Parathyroid adenoma (tissue), 2 donors: ENCODE measurements around the gene PCDH17.

Source experiments
- H2AFZ ChIP-seq: fragments of 300-600 bp; sonication (generic); one replicate; pipeline ENCODE4 v1.7.0; 2017; ENCODE audit warnings: antibody characterized with exemption, mild to moderate bottlenecking
- H3K27ac ChIP-seq: fragments of 300-600 bp; sonication (generic); one replicate; pipeline ENCODE4 v1.7.0; 2017
- H3K27me3 ChIP-seq: fragments of 300-600 bp; sonication (generic); one replicate; pipeline ENCODE4 v1.7.0; 2017; ENCODE audit warnings: low read length; ENCODE audit not compliant: control insufficient read depth, insufficient read depth
- H3K36me3 ChIP-seq: fragments of 300-600 bp; sonication (generic); one replicate; pipeline ENCODE4 v1.7.0; 2017; ENCODE audit warnings: low read length; ENCODE audit not compliant: control insufficient read depth, insufficient read depth
- H3K4me1 ChIP-seq: fragments of 300-600 bp; sonication (generic); one replicate; pipeline ENCODE4 v1.7.0; 2017; ENCODE audit warnings: control low read depth
- H3K4me2 ChIP-seq: fragments of 300-600 bp; sonication (generic); one replicate; pipeline ENCODE4 v1.7.0; 2017; ENCODE audit warnings: low read length
- H3K4me3 ChIP-seq: fragments of 300-600 bp; sonication (generic); one replicate; pipeline ENCODE4 v1.7.0; 2017; ENCODE audit warnings: low read depth, low read length
- H3K79me2 ChIP-seq: fragments of 300-600 bp; sonication (generic); one replicate; pipeline ENCODE4 v1.7.0; 2017; ENCODE audit warnings: control low read depth
- H3K9ac ChIP-seq: fragments of 300-600 bp; sonication (generic); one replicate; pipeline ENCODE4 v1.7.0; 2017; ENCODE audit warnings: mild to moderate bottlenecking
- H3K9me3 ChIP-seq: fragments of 300-600 bp; sonication (generic); one replicate; pipeline ENCODE4 v1.7.0; 2017; ENCODE audit warnings: low read length; ENCODE audit not compliant: control insufficient read depth
- CTCF ChIP-seq: fragments of 300-600 bp; sonication (generic); IDR thresholded peaks from one replicate; pipeline ENCODE4 v1.7.0; 2017; ENCODE audit warnings: antibody characterized with exemption, mild to moderate bottlenecking
- donor health status: primary hyperparathyroidism.

PCDH17 gene

GRCh38 chr13:57641051-57641450, 9.5 kb downstream of the PCDH17 start:
- Histone ChIP-seq H2AFZ (no peak overlapping the region), H3K79me2 (no peaks in the 10 kb centered on the region), H3K27me3 (no peaks in the 10 kb centered on the region), H3K9me3 (no peaks in the 10 kb centered on the region), H3K4me1 (no peaks in the 10 kb centered on the region), H3K4me2 (no peak overlapping the region), H3K9ac (no peak overlapping the region), H3K27ac (no peak overlapping the region), H3K36me3 (no peaks in the 10 kb centered on the region), H3K4me3 (no peak overlapping the region)
- TF ChIP-seq CTCF, result no peak

GRCh38 chr13:57644106-57644505, 12.6 kb downstream of the PCDH17 start:
- Histone ChIP-seq H3K79me2 (no peaks in the 10 kb centered on the region), H3K36me3 (no peaks in the 10 kb centered on the region), H3K9ac (no peak overlapping the region), H3K4me2 (no peak overlapping the region), H3K4me3 (no peak overlapping the region), H2AFZ (no peak overlapping the region), H3K9me3 (no peaks in the 10 kb centered on the region), H3K27ac (no peak overlapping the region), H3K4me1 (no peaks in the 10 kb centered on the region), H3K27me3 (no peaks in the 10 kb centered on the region)
- TF ChIP-seq CTCF, result no peak

GRCh38 chr13:57653229-57653989, 21.9 kb downstream of the PCDH17 start:
- H3K4me3 ChIP-seq, result no peak overlapping the region
- no peaks in the 10 kb centered on the region for H3K27me3 ChIP-seq
- no peaks in the 10 kb centered on the region for H3K4me1 ChIP-seq

GRCh38 chr13:57665481-57665880, 33.9 kb downstream of the PCDH17 start:
- no peak for TF ChIP-seq CTCF
- Histone ChIP-seq H3K9me3 (no peaks in the 10 kb centered on the region), H3K4me3 (no peak overlapping the region), H3K36me3 (no peaks in the 10 kb centered on the region), H3K4me2 (no peak overlapping the region), H3K9ac (no peak overlapping the region), H2AFZ (no peak overlapping the region), H3K4me1 (no peaks in the 10 kb centered on the region), H3K79me2 (no peaks in the 10 kb centered on the region), H3K27me3 (no peaks in the 10 kb centered on the region), H3K27ac (no peak overlapping the region)

More at GRCh38 chr13:57653229-57653989, 21.9 kb downstream of the PCDH17 start:
- Histone ChIP-seq H3K9ac (no peak overlapping the region), H3K9me3 (no peaks in the 10 kb centered on the region), H3K27ac (no peak overlapping the region), H3K4me2 (no peak overlapping the region), H3K79me2 (no peaks in the 10 kb centered on the region), H3K36me3 (no peaks in the 10 kb centered on the region), H2AFZ (no peak overlapping the region)
- no peak for TF ChIP-seq CTCF
